Smooth muscle cell (in vitro differentiated cells): ENCODE data around the gene CLPTM1. TPM values are rescaled to one million over a fixed set of nuclear protein-coding genes. Genes with fewer than 3 reads are reported as not detected.
"Not testable (repeated sequence)": the region's sequence is repeated elsewhere in the genome, so short reads cannot be mapped to it uniquely, and the experiment has no call there.

Source experiments
- DNase-seq: peaks from one replicate; lab custom pipeline; 2025; ENCODE audit not compliant: unreplicated experiment; lab: John Stamatoyannopoulos, UW
- H2AFZ ChIP-seq: fragments of 200-600 bp; sonication (generic); 2 replicates; pipeline ENCODE4 v1.6.0; 2016; ENCODE audit warnings: antibody characterized with exemption, low read depth, mild to moderate bottlenecking
- H3F3A ChIP-seq: fragments of 200-600 bp; sonication (generic); 2 replicates; pipeline ENCODE4 v1.6.0; 2017; ENCODE audit warnings: antibody characterized with exemption, low read depth
- H3K27ac ChIP-seq: fragments of 200-600 bp; sonication (generic); 2 replicates; pipeline ENCODE4 v1.5.1; 2016; ENCODE audit warnings: low read depth, mild to moderate bottlenecking
- H3K27me3 ChIP-seq: fragments of 200-600 bp; sonication (generic); 2 replicates; pipeline ENCODE4 v1.6.1; 2016; ENCODE audit warnings: low read depth, mild to moderate bottlenecking
- H3K36me3 ChIP-seq: fragments of 200-600 bp; sonication (generic); 2 replicates; pipeline ENCODE4 v1.5.1; 2016; ENCODE audit warnings: low read depth
- H3K4me1 ChIP-seq: fragments of 200-600 bp; sonication (generic); 2 replicates; pipeline ENCODE4 v1.5.1; 2016; ENCODE audit warnings: low read depth
- H3K4me2 ChIP-seq: fragments of 200-600 bp; sonication (generic); 2 replicates; pipeline ENCODE4 v1.6.0; 2016; ENCODE audit warnings: mild to moderate bottlenecking
- H3K4me3 ChIP-seq: fragments of 200-600 bp; sonication (generic); 2 replicates; pipeline ENCODE4 v1.5.1; 2016; ENCODE audit warnings: mild to moderate bottlenecking
- H3K79me2 ChIP-seq: fragments of 200-600 bp; sonication (generic); 2 replicates; pipeline ENCODE4 v1.6.0; 2016; ENCODE audit warnings: low read depth, mild to moderate bottlenecking
- H3K9ac ChIP-seq: fragments of 200-600 bp; sonication (generic); 2 replicates; pipeline ENCODE4 v1.6.0; 2016; ENCODE audit warnings: low read depth
- H3K9me3 ChIP-seq: fragments of 200-600 bp; sonication (generic); replicated peaks from 2 replicates; pipeline ENCODE4 v1.5.1; 2016; ENCODE audit warnings: low read depth
- H4K20me1 ChIP-seq: fragments of 200-600 bp; sonication (generic); 2 replicates; pipeline ENCODE4 v1.6.0; 2016; ENCODE audit warnings: low read depth
- WGBS: methylation state at CpG from one replicate; pipeline ENCODE4 v1.1.7; 2016; ENCODE audit warnings: low lambda C conversion rate; 5-methylcytosine and 5-hydroxymethylcytosine counted together
- polyA plus RNA-seq: library from polyadenylated mRNA; unstranded; fragments of >200 nt; fragmentation: Nextera tagmentation; extraction: Ambion mirVana; gene quantifications from 2 replicates; pipeline ENCODE4 v1.2.1, GENCODE V29; 2016
- total RNA-seq: library from RNA; depleted of rRNA; stranded (reverse); fragments of >200 nt; gene quantifications from 2 replicates; pipeline ENCODE4 v1.2.3, GENCODE V29; 2014
- TF ChIP-seq, protein P1 (sequence below): fragments of 200-600 bp; sonication (generic); IDR thresholded peaks from 2 replicates; pipeline ENCODE4 v1.5.1; 2017; ENCODE audit warnings: borderline replicate concordance, mild to moderate bottlenecking, antibody characterized with exemption; ENCODE audit not compliant: insufficient read depth, poor library complexity, severe bottlenecking

The CLPTM1 gene
- total and polyA plus RNA-seq, 2 experiments from 2014 or later = 41.9 to 62.1 TPM

DNA sequence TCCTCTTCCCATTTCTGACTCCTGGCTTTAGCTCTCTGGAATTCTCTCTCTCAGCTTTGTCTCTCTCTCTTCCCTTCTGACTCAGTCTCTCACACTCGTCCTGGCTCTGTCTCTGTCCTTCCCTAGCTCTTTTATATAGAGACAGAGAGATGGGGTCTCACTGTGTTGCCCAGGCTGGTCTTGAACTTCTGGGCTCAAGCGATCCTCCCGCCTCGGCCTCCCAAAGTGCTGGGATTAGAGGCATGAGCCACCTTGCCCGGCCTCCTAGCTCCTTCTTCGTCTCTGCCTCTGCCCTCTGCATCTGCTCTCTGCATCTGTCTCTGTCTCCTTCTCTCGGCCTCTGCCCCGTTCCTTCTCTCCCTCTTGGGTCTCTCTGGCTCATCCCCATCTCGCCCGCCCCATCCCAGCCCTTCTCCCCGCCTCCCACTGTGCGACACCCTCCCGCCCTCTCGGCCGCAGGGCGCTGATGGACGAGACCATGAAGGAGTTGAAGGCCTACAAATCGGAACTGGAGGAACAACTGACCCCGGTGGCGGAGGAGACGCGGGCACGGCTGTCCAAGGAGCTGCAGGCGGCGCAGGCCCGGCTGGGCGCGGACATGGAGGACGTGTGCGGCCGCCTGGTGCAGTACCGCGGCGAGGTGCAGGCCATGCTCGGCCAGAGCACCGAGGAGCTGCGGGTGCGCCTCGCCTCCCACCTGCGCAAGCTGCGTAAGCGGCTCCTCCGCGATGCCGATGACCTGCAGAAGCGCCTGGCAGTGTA, 46.9 kb upstream of the CLPTM1 start:
- no peak for DNase-seq
- Histone ChIP-seq H3K27me3 (no peaks in the 10 kb centered on the region), H4K20me1 (no peaks in the 10 kb centered on the region), H3K4me2 (no peak overlapping the region), H3K9ac (no peak overlapping the region), H2AFZ (no peak overlapping the region), H3F3A (peaks cover 16% of the 10 kb centered on the region), H3K9me3 (no peaks in the 10 kb centered on the region), H3K79me2 (no peaks in the 10 kb centered on the region), H3K27ac (no peak overlapping the region), H3K4me1 (no peaks in the 10 kb centered on the region), H3K36me3 (no peaks in the 10 kb centered on the region), H3K4me3 (no peak overlapping the region)
- TF ChIP-seq, protein P1, sequence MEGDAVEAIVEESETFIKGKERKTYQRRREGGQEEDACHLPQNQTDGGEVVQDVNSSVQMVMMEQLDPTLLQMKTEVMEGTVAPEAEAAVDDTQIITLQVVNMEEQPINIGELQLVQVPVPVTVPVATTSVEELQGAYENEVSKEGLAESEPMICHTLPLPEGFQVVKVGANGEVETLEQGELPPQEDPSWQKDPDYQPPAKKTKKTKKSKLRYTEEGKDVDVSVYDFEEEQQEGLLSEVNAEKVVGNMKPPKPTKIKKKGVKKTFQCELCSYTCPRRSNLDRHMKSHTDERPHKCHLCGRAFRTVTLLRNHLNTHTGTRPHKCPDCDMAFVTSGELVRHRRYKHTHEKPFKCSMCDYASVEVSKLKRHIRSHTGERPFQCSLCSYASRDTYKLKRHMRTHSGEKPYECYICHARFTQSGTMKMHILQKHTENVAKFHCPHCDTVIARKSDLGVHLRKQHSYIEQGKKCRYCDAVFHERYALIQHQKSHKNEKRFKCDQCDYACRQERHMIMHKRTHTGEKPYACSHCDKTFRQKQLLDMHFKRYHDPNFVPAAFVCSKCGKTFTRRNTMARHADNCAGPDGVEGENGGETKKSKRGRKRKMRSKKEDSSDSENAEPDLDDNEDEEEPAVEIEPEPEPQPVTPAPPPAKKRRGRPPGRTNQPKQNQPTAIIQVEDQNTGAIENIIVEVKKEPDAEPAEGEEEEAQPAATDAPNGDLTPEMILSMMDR = no peak
- WGBS = 98% methylated on average over 36 of the region's 46 CpGs

DNA sequence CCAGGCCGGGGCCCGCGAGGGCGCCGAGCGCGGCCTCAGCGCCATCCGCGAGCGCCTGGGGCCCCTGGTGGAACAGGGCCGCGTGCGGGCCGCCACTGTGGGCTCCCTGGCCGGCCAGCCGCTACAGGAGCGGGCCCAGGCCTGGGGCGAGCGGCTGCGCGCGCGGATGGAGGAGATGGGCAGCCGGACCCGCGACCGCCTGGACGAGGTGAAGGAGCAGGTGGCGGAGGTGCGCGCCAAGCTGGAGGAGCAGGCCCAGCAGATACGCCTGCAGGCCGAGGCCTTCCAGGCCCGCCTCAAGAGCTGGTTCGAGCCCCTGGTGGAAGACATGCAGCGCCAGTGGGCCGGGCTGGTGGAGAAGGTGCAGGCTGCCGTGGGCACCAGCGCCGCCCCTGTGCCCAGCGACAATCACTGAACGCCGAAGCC, 46.3 kb upstream of the CLPTM1 start:
- H3K79me2 ChIP-seq = no peaks in the 10 kb centered on the region
- TF ChIP-seq, protein P1 = no peak
- DNase-seq = no peak
- H3K4me2 ChIP-seq = no peak overlapping the region
- no peak overlapping the region for H3K27ac ChIP-seq
- H4K20me1 ChIP-seq = no peaks in the 10 kb centered on the region
- H3K9ac ChIP-seq = no peak overlapping the region
- no peaks in the 10 kb centered on the region for H3K9me3 ChIP-seq
- no peak overlapping the region for H2AFZ ChIP-seq
- no peak overlapping the region for H3K4me3 ChIP-seq
- H3F3A ChIP-seq = peaks cover 15% of the 10 kb centered on the region
- H3K36me3 ChIP-seq = no peaks in the 10 kb centered on the region
- no peaks in the 10 kb centered on the region for H3K4me1 ChIP-seq
- 98% methylated on average over 33 of the region's 44 CpGs for WGBS
- no peaks in the 10 kb centered on the region for H3K27me3 ChIP-seq

- H3K27ac ChIP-seq = peak overlapping the region; percentile 35
- H3K27me3 ChIP-seq = no peaks in the 10 kb centered on the region
- H3K79me2 ChIP-seq = no peaks in the 10 kb centered on the region
- H3F3A ChIP-seq = peaks cover 6% of the 10 kb centered on the region
- H4K20me1 ChIP-seq = no peaks in the 10 kb centered on the region
- H3K4me3 ChIP-seq = no peak overlapping the region
- TF ChIP-seq, protein P1 = no peak
- H3K36me3 ChIP-seq = no peaks in the 10 kb centered on the region
- no peak overlapping the region for H3K9ac ChIP-seq
- no peak for DNase-seq
- no peak overlapping the region for H3K4me2 ChIP-seq
- no peaks in the 10 kb centered on the region for H3K4me1 ChIP-seq
- H2AFZ ChIP-seq = no peak overlapping the region
- no peaks in the 10 kb centered on the region for H3K9me3 ChIP-seq
- 88% methylated on average over 5 of the region's 5 CpGs for WGBS
Measured at GRCh38 chr19:44909775-44910174, 45.4 kb upstream of the CLPTM1 start.

GRCh38 chr19:44911896-44912295, 43.3 kb upstream of the CLPTM1 start:
- H4K20me1 ChIP-seq, H3K79me2 ChIP-seq, H3F3A ChIP-seq, H3K9ac ChIP-seq, H3K27me3 ChIP-seq, H2AFZ ChIP-seq, H3K27ac ChIP-seq, H3K9me3 ChIP-seq, H3K4me3 ChIP-seq, H3K4me1 ChIP-seq, H3K4me2 ChIP-seq, DNase-seq, H3K36me3 ChIP-seq: not testable (repeated sequence)
- 98% methylated on average over 6 of the region's 6 CpGs for WGBS
